ENCODE results near the gene RNASE11.
"Not testable (repeated sequence)": the region's sequence is repeated elsewhere in the genome, so short reads cannot be mapped to it uniquely, and the experiment has no call there.

Gene RNASE11

DNA sequence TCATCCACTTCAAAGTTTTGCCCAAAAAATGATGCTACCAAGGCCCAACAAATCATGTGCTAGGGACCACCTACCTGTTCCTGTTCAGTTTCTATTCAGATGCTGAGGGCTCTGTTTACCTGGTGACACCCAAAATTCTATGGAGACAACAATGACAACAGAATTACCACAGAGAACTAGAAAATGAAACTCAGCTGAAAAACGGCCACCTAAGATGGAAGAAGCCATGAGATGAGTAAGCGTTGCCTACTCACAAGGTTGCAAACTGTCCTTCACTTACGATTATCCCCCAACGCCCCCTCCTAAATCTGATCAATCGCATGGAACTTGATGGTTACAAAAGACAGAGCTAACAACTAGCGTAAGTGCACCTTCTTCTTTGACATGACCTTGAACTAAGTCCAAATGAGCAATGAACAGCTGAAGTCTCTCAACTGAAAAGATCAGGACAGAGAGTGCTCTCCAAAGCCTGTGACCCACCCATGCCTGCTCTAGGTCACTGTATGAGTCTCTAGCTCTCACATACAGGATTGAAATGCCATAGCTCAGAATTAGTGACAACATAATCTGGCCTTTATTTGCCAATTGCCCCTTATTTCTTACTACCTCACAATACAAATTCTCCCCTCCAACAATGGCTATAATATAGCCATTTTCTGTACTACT, at the start of gene RNASE11:
TSS of gene RNASE11 (minus strand) at position 513 of the 666 bp plus-strand sequence.
- no peak for DNase-seq

DNA sequence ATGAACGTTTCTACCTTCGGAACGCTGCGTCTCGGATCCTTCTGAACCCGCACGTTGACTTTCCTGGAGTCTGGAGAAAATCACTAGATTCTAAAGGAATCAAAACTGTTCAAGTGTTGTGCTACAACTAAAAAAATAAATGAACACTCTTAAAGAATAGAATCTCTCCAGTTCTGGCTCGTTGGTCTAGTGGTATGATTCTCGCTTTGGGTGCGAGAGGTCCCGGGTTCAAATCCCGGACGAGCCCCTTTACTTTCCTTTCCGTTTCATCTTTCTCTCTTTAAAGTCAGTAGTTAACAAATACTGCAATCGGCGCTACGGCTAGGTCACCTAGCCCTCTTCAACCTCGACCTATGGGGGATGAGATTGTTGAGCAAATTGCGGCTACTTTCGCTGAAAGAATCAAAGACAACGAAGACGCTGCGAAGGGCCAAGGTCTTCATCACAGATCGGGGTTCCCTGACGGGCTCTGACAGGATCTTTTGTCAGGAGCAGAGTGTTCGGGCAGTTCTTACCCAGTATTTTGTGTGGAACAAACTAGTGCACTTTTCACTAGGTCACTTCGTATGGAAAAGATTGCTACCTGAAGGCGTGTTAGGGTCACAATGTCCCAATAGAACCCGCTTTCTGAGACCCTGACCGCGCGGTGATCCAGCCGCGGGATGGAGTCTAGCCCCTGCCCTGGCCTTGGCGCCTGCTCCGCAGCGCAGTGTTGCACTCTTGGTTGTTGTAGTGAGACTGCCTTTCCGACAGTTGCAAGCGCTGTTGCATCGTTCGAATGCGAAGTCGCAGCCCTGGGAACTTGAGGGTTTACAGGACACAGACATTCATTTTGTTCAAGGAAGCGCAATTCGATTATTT, 45.3 kb upstream of the RNASE11 start:
- DNase-seq: peak; percentile 67

GRCh38 chr14:20632448-20632830, 44.6 kb upstream of the RNASE11 start:
- DNase-seq: no peak

GRCh38 chr14:20631880-20632389, 44.1 kb upstream of the RNASE11 start:
- DNase-seq: peak; percentile 78

DNA sequence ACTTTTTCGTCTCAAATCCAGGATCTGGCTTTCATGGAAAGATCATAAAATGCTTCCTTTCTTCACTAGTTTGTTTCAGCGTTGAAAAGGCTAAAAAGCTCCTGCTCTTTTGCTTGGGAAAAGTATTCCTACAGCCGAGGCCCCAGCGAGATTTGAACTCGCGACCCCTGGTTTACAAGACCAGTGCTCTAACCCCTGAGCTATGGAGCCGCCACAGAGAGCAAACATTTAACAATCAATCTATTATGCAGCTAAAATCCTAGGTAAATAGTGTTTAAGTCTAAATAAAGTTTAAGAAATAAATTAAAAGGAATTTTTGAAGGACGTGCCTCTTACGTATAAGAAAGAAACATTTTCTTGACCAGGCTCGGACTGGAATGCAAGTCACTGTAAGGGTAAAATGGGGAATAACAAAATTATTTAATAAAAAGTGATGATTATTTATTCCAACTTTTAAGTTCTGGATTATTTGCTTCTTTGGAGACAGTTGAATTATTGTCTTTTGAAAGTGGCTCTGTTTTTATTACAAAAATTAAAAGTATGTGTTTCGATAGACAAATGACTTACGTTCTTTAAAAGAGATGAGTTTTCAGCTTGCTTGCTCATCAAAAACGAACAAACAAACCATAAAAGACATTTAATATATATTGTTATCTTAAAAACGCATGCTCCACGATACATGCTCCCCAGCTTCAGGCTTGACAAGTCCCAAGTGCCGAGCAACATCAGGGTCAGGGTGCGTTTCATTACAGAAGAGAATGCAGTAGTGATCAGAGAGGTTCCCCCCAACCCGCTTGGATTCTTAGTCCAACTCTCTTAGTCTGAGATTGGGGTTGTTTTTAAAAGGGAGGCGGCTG, 43.5 kb upstream of the RNASE11 start:
- peak; percentile 55 for DNase-seq

GRCh38 chr14:20630340-20631022, 42.7 kb upstream of the RNASE11 start:
- DNase-seq: no peak

GRCh38 chr14:20628063-20628854, 40.5 kb upstream of the RNASE11 start:
- no peak for DNase-seq

DNA sequence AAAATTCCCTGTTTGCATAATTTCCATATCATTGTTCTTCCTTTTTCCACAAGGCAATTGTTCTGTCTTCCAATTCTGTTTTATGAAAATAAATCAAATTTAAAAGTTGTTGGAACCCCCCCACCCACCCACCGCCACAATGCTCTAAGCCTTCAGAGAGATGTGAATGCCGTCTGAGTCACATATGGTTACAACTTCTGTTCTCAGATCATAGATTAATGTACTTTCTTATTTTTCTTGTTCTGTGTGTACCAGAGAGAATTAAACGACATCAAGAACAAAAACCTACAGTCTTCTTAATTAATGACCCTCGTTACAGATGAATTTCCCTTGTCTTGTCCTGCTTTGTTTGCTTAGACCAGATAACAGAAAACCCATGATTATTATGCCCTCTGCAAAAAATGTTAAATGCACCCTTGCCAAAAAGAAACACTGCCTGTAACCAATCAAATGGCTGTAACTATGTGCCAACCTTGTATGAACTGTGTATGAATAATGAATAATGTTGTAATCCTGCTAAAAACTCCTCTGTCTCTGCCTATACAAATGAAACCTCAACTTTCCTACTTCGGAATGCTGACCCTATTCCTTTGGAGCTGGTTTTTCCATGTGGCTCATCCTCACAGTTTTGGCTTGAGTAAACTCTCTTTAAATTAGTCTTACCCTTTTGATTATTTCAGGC, 39.7 kb upstream of the RNASE11 start:
- DNase-seq: no peak

DNA sequence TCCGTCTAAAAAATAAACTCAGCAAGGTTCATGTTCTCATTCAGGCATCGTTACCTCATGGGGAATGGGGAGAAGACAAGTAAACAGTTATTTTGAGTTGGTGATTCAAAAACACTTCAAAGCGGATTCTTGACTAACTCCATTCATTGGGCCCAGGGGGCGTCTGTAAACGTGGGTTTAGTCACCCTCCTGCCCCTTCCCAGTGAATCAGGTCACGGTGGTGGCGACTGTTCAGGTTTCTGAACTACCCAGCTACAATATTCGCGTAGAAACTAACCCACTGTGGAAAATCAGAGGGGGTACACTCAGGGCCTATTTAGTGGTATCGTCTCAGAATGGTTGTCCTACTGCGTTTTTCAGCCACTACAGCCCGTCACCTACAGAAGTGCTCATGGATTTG, 38.5 kb upstream of the RNASE11 start:
- DNase-seq: no peak

DNA sequence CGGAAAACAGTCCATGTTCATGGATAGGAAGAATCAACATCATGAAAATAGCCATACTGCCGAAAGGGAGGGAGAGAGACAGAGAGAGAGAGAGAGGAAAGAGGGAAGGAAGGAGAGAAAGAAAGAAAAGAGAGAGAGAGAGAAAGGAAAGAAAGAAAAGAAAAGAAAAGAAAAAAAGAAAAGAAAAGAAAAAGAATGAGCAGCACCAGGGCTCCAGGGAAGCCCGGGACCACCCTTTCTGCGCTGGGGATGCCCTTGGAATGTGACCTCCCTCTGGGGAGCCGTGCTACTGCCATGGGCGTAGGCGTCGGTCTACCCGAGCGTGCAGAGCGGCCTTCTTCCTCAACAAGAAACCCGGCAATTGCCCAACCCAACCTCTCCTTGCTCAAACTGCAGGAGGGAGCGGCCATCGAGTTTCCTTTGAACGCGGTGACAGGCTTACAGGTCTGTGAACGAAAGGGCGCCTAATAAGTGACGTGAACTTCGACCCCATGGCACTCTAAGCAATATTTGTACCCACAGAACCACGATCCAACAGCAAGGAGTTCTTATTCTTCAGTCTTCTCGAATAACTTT, 36.8 kb upstream of the RNASE11 start:
- peak; percentile 58 for DNase-seq

GRCh38 chr14:20623798-20624197, 36.0 kb upstream of the RNASE11 start:
- DNase-seq: no peak

DNA sequence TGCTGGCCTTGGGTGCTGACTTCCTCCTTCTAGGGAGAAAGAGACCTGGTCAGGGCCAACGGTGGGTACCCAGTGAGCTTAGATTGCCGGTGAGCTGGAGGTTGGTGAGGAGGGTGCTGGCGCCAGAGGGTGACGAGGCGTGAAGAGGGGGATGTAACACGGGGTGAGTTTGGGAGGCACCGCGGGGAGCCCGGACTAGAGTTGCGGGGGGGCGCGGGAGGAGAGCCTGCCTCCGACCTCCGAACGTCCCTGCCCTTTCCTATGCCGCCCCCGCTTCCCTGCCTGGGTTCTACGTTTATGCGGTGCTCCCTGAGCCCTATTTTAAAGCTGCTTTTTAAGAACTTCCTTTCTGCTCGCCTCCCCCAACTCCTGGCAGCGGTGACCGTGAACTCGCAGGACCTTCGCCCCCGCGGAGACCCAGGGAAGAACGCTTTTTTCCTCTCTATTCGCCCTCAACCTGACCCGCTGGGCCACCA, 35.1 kb upstream of the RNASE11 start:
- DNase-seq: no peak

GRCh38 chr14:20620798-20621478, 33.1 kb upstream of the RNASE11 start:
- no peak for DNase-seq

- DNase-seq: not testable (repeated sequence)
Observed at GRCh38 chr14:20619688-20620087, 31.9 kb upstream of the RNASE11 start.

DNA sequence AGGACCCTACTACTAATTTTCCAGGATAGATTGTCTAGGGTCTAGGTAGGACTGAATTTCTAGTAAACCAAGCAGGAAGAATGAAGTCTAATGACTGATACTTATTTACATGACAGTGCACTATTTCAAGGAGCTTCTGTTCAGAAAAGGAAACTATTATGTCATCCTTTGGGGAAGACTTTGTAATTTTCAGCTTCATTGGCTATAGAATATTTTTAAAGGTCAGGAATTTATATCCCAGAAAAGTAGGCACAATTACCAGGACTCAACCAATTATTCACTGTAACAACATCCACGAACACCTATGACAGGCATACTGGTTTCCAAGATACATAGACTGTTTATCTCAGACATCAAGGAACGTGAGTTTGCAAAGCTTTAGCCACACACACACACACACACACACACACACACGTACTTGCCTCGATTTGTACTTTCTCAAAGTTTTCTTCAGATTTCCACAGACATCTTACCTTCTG, 30.5 kb upstream of the RNASE11 start:
- DNase-seq: no peak

- no peak for DNase-seq
Observed at GRCh38 chr14:20617138-20618003, 29.6 kb upstream of the RNASE11 start.

- DNase-seq: no peak
Observed at GRCh38 chr14:20615996-20616395, 28.2 kb upstream of the RNASE11 start.

DNA sequence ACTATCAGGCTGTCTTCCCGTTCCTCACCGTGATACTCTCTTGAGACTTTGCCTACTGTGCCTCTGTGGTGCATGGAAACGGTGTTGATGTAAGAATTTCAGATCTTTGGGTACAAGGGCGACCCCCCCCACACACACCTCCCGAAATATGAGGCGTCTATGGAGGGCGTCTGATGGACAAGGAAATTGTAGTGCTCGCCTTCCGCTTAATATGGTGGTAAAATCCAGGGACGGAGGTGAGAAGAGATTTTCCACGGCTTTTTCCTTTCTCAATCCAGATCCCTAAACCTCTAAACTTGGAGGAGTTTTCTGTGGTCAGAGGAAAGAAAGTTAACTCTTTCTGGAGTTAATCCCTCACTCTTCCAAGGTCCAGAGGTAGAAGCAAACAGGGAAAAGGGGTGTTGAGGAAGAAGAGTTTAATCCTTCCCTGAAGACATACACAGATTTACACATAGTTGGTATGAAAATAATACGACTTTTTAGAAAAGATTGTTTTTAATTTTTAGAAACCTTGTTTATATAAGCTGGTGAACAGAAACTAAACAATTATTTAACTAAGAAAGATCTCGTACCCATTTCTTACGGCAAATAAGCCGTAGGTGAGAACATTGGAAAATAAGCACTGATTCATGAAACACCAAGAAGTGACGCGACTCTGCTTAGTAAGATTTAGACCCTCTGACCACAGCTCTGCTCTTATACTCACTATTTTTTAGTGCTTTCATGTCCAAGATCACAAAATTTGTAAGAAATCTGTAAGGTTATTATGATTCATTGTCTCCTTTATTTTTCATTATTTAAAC, 26.4 kb upstream of the RNASE11 start:
- DNase-seq: peak; percentile 55

Measured in femur (tissue), 1 donor.